K562 (cell line): ENCODE measurements around the gene HPN. TPM values are rescaled to one million over a fixed set of nuclear protein-coding genes. Genes with fewer than 3 reads are reported as not detected.

Source experiments
- ATAC-seq: fragments of 200-7000 bp; cut with Tn5 transposase; 3 replicates; pipeline ENCODE4 v1.9.1; 2020; ENCODE audit warnings: moderate library complexity
- BruUV-seq: library from RNA; stranded (reverse); fragments of 400-500 nt; replicated peaks from 2 replicates; lab custom pipeline; 2021; lab: Mats Ljungman, UMichigan
- CTCF ChIA-PET: fragments of 300-600 bp; formaldehyde crosslinking; extraction: SDS; loops from one replicate; lab custom pipeline; 2021; ENCODE audit warnings: low intra/inter-chr PET ratio; lab: Yijun Ruan, JAX
- POLR2A ChIA-PET: fragments of 300-600, 350-650 bp; sonication (Branson Sonifier 250); formaldehyde crosslinking; extraction: SDS; loops from one replicate; lab custom pipeline; 2021; ENCODE audit warnings: antibody characterized with exemption, inconsistent platforms; lab: Yijun Ruan, JAX
- DNase-seq, 4 experiments: peaks; one replicate each; pipeline versions ENCODE4 v3.0.0 to v3.0.0-alpha.2; 2011 to 2018; ENCODE audit warnings: low spot score in 3 of 4, mixed read lengths in 3 of 4; ENCODE audit errors: extremely low read depth in 1 of 4
- FAIRE-seq: peaks from 2 replicates; lab custom pipeline; 2011; peaks lifted over from hg19 to GRCh38; lab: Jason Lieb, UNC
- H2AFZ ChIP-seq: 2 replicates; pipeline ENCODE4 v1.6.0; 2011; ENCODE audit warnings: low read depth, low read length, control low read depth, inconsistent platforms
- H3K27ac ChIP-seq: fragments of 200-600 bp; 3 replicates; pipeline ENCODE4 v1.8.0; 2011; ENCODE audit warnings: low read depth, mild to moderate bottlenecking, control low read depth, inconsistent platforms, low read length, moderate library complexity, mixed read lengths; ENCODE audit errors: extremely low read depth
- H3K27me3 ChIP-seq, 2 experiments: fragments of 300-600 bp in 1 of 2; 2 replicates in 1 of 2; 3 replicates in 1 of 2; pipeline versions ENCODE4 v1.6.0 to v1.8.0; 2011; ENCODE audit warnings: inconsistent platforms in 2 of 2, low read length in 2 of 2, mild to moderate bottlenecking in 1 of 2, mixed read lengths in 1 of 2, moderate library complexity in 1 of 2; ENCODE audit not compliant: control insufficient read depth in 2 of 2, insufficient read depth in 2 of 2
- H3K36me3 ChIP-seq: fragments of 300-600 bp; 3 replicates; pipeline ENCODE4 v1.8.0; 2011; ENCODE audit warnings: mild to moderate bottlenecking, low read length, inconsistent platforms; ENCODE audit not compliant: control insufficient read depth, insufficient read depth
- H3K4me1 ChIP-seq, 2 experiments: fragments of 200-600 bp in 1 of 2; replicated peaks in 1 of 2; 2 replicates in 1 of 2; 3 replicates in 1 of 2; pipeline versions ENCODE4 v1.5.1 to v1.8.0; 2011; ENCODE audit warnings: inconsistent platforms in 2 of 2, low read length in 2 of 2, mild to moderate bottlenecking in 1 of 2, mixed read lengths in 1 of 2, moderate library complexity in 1 of 2; ENCODE audit not compliant: control insufficient read depth in 2 of 2, insufficient read depth in 2 of 2
- H3K4me2 ChIP-seq: 2 replicates; pipeline ENCODE4 v1.6.1; 2011; ENCODE audit warnings: low read length, control low read depth, inconsistent platforms, mixed read lengths; ENCODE audit not compliant: insufficient read depth
- H3K4me3 ChIP-seq: fragments of 200-600 bp; sonication (generic), shearing (Covaris generic); 2 replicates; pipeline ENCODE4 v1.5.1; 2016; ENCODE audit warnings: control low read depth, inconsistent platforms
- H3K79me2 ChIP-seq: fragments of 200-600 bp; 3 replicates; pipeline ENCODE4 v1.8.0; 2011; ENCODE audit warnings: low read length, inconsistent platforms; ENCODE audit not compliant: control insufficient read depth, insufficient read depth
- H3K9ac ChIP-seq, 2 experiments: 2 replicates each; pipeline versions ENCODE4 v1.6.0 to v1.6.1; 2011; ENCODE audit warnings: low read depth in 2 of 2, low read length in 2 of 2, control low read depth in 1 of 2, inconsistent platforms in 1 of 2, mild to moderate bottlenecking in 1 of 2, mixed read lengths in 1 of 2; ENCODE audit not compliant: insufficient read depth in 1 of 2
- H3K9me1 ChIP-seq: one replicate; pipeline ENCODE4 v1.6.0; 2011; ENCODE audit warnings: inconsistent platforms, mild to moderate bottlenecking, low read length, moderate library complexity; ENCODE audit not compliant: control insufficient read depth, insufficient read depth
- H3K9me3 ChIP-seq: replicated peaks from 2 replicates; pipeline ENCODE4 v1.5.1; 2011; ENCODE audit warnings: low read depth, low read length, inconsistent platforms; ENCODE audit not compliant: control insufficient read depth, insufficient read depth
- H4K20me1 ChIP-seq: replicated peaks from 2 replicates; pipeline ENCODE4 v1.6.1; 2011; ENCODE audit warnings: low read length, inconsistent platforms, mixed read lengths; ENCODE audit not compliant: control insufficient read depth, insufficient read depth
- ATF1 ChIP-seq, 2 experiments: fragments of 450-650 bp in 1 of 2; IDR thresholded peaks; 2 replicates each; pipeline ENCODE4 v1.6.1; 2016; ENCODE audit warnings: missing compliant biosample characterization in 1 of 2, missing genetic modification characterization in 1 of 2
- ATF3 ChIP-seq, 2 experiments: fragments of 450-650 bp in 1 of 2; sonication (generic) in 1 of 2; formaldehyde crosslinking in 1 of 2; IDR thresholded peaks in 1 of 2; conservative IDR thresholded peaks in 1 of 2; 2 replicates each; pipeline versions ENCODE4 v1.6.1 to v1.8.1; 2016 to 2023; ENCODE audit warnings: mild to moderate bottlenecking in 2 of 2, moderate library complexity in 2 of 2, inconsistent platforms in 1 of 2, missing genetic modification reagents in 1 of 2
- ATF7 ChIP-seq: fragments of 450-650 bp; IDR thresholded peaks from 2 replicates; pipeline ENCODE4 v1.7.1; 2014; ENCODE audit warnings: mild to moderate bottlenecking, moderate library complexity
- BCOR ChIP-seq: fragments of 450-650 bp; IDR thresholded peaks from 2 replicates; pipeline ENCODE4 v1.6.1; 2016
- CREB3L1 ChIP-seq: fragments of 450-650 bp; IDR thresholded peaks from 2 replicates; pipeline ENCODE4 v1.6.1; 2014; ENCODE audit warnings: low read depth, mild to moderate bottlenecking, moderate library complexity, borderline replicate concordance
- CREM ChIP-seq: IDR thresholded peaks from 2 replicates; pipeline ENCODE4 v1.6.1; 2014; ENCODE audit warnings: antibody characterized with exemption, low read depth
- ZNF224 ChIP-seq: sonication (generic); formaldehyde crosslinking; IDR thresholded peaks from 2 replicates; pipeline ENCODE4 v1.8.0; 2022; ENCODE audit warnings: mild to moderate bottlenecking, missing genetic modification reagents
- WGBS: fragments of 100-300 bp; shearing (Covaris generic); methylation state at CpG from one replicate; pipeline ENCODE4 v1.1.6; 2016; ENCODE audit warnings: low coverage, mixed read lengths; ENCODE audit not compliant: insufficient coverage; ENCODE audit errors: missing lambda C conversion rate; 5-methylcytosine and 5-hydroxymethylcytosine counted together
- in situ Hi-C: fragments of 300-500 bp; cut with MboI; formaldehyde crosslinking; loops from 4 replicates; pipeline ENCODE4 v1.15.0; 2018; ENCODE audit warnings: inconsistent platforms, mixed read lengths
- intact Hi-C: fragments of 100-400 bp; cut with micrococcal nuclease; formaldehyde crosslinking; loops from 2 replicates; pipeline ENCODE4 v1.14.2; 2022
- polyA plus RNA-seq, 8 experiments: library from polyadenylated mRNA; depleted of rRNA in 4 of 8; stranded (reverse) in 5 of 8; unstranded in 3 of 8; fragments of >200 nt; fragmentation: Nextera tagmentation in 2 of 8; fragmentation: Illumina TruSeq in 1 of 8; extraction: Ambion mirVana in 2 of 8; extraction: Trizol in 1 of 8; gene quantifications; 2 replicates each; pipeline versions ENCODE4 v1.2.1 to v1.2.3, GENCODE V29; 2011 to 2014; ENCODE audit warnings: inconsistent platforms in 1 of 8, missing spikeins in 1 of 8
- total RNA-seq, 7 experiments: library from RNA; depleted of rRNA in 6 of 7; stranded (reverse); fragments of >200 nt in 6 of 7; fragmentation: Illumina TruSeq in 2 of 7; extraction: Trizol in 2 of 7; gene quantifications; 2 replicates each; pipeline versions ENCODE4 v1.2.1 to v1.2.3, GENCODE V29; 2011 to 2021; ENCODE audit warnings: low replicate concordance in 1 of 7
- TF ChIP-seq, protein P1 (sequence below): fragments of 200-800 bp; sonication (Bioruptor generic); IDR thresholded peaks from 2 replicates; pipeline ENCODE4 v1.6.1; 2017; ENCODE audit warnings: missing genetic modification characterization, missing compliant biosample characterization
- TF ChIP-seq, protein P2 (sequence below): fragments of 450-650 bp; IDR thresholded peaks from 2 replicates; pipeline ENCODE4 v1.6.1; 2017; ENCODE audit warnings: antibody characterized with exemption, mild to moderate bottlenecking

The HPN gene
- total and polyA plus RNA-seq, 9 of the 15 experiments (the other 6 are each of a cell fraction or from before 2014, with no cell fraction given), result 0.10 to 0.20 TPM; not detected in 7

DNA sequence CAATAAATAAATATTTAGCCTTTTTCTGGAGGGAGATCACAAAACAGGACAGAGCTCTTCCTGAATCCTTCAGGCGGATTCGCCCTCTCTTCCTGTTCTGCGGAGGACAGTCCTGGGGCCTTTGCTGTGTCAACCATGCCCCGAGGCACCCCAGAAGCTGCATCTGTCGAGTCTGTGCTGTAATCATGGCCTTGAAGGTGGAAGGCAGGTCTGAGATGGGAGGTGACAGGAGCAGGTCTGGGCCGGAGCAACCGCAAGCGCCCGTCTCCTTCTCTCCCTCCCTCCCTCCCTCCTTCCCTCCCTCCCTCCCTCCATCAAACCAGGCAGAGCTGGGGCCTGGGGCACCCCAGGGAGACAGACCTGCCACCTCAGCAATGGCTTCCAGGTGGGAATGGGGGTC is 69.5 kb downstream of the HPN start (continued):
- TF ChIP-seq, protein P1, sequence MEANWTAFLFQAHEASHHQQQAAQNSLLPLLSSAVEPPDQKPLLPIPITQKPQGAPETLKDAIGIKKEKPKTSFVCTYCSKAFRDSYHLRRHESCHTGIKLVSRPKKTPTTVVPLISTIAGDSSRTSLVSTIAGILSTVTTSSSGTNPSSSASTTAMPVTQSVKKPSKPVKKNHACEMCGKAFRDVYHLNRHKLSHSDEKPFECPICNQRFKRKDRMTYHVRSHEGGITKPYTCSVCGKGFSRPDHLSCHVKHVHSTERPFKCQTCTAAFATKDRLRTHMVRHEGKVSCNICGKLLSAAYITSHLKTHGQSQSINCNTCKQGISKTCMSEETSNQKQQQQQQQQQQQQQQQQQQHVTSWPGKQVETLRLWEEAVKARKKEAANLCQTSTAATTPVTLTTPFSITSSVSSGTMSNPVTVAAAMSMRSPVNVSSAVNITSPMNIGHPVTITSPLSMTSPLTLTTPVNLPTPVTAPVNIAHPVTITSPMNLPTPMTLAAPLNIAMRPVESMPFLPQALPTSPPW (CRISPR knock-in tag), result 0 out of 2 replicates have a peak, but pooled peaks have one; percentile 16
- TF ChIP-seq CREB3L1, result no peak
- TF ChIP-seq BCOR, result no peak

GRCh38 chr19:35112995-35113688 is 71.6 kb downstream of the HPN start:
- Histone ChIP-seq H3K4me2 (no peak overlapping the region), H3K27me3 (peaks cover 0 to 21% of the 10 kb centered on the region in 2 experiments; a peak in 4 of 5 replicates), H3K9me3 (no peaks in the 10 kb centered on the region), H3K4me3 (no peak overlapping the region), H3K79me2 (no peaks in the 10 kb centered on the region), H4K20me1 (no peaks in the 10 kb centered on the region), H3K36me3 (no peaks in the 10 kb centered on the region), H3K9me1 (no peaks in the 10 kb centered on the region), H3K9ac (peak overlapping the region in 1 of 2 experiments; percentile 62; a peak in 1 of 4 replicates), H2AFZ (0 out of 2 replicates have a peak overlapping the region, but pooled peaks have one; percentile 19), H3K27ac (no peak overlapping the region), H3K4me1 (peaks cover 12 to 54% of the 10 kb centered on the region in 2 experiments; a peak in 4 of 5 replicates)
- no peak for ATAC-seq
- BruUV-seq, result no TSS peak
- WGBS, result 53% methylated on average over 14 of the region's 15 CpGs
- ChIA-PET CTCF (interaction anchor here (2.0 kb wide), 1 partner anchor 22 kb away, joined by 8 read pairs; the partner anchor contains the start of gene LGI4), POLR2A (interaction anchor here (0.7 kb wide), 1 partner anchor 45 kb away, joined by 4 read pairs; no protein-coding TSS in a partner anchor)
- no peak for DNase-seq
- no peak for TF ChIP-seq ZNF224 (CRISPR knock-in tag)
- TF ChIP-seq CREM, result peak; percentile 34; the same call in 1 of the 2 replicates
- peak; percentile 44; the same call in 1 of the 2 replicates for TF ChIP-seq ATF7
- TF ChIP-seq ATF1 (CRISPR knock-in tag; IDR thresholded peaks at IDR 0.05), result no peak
- TF ChIP-seq ATF1 (tag; IDR thresholded peaks at IDR 0.05), result peak; percentile 59; the same call in 1 of the 2 replicates
- TF ChIP-seq, protein P2, sequence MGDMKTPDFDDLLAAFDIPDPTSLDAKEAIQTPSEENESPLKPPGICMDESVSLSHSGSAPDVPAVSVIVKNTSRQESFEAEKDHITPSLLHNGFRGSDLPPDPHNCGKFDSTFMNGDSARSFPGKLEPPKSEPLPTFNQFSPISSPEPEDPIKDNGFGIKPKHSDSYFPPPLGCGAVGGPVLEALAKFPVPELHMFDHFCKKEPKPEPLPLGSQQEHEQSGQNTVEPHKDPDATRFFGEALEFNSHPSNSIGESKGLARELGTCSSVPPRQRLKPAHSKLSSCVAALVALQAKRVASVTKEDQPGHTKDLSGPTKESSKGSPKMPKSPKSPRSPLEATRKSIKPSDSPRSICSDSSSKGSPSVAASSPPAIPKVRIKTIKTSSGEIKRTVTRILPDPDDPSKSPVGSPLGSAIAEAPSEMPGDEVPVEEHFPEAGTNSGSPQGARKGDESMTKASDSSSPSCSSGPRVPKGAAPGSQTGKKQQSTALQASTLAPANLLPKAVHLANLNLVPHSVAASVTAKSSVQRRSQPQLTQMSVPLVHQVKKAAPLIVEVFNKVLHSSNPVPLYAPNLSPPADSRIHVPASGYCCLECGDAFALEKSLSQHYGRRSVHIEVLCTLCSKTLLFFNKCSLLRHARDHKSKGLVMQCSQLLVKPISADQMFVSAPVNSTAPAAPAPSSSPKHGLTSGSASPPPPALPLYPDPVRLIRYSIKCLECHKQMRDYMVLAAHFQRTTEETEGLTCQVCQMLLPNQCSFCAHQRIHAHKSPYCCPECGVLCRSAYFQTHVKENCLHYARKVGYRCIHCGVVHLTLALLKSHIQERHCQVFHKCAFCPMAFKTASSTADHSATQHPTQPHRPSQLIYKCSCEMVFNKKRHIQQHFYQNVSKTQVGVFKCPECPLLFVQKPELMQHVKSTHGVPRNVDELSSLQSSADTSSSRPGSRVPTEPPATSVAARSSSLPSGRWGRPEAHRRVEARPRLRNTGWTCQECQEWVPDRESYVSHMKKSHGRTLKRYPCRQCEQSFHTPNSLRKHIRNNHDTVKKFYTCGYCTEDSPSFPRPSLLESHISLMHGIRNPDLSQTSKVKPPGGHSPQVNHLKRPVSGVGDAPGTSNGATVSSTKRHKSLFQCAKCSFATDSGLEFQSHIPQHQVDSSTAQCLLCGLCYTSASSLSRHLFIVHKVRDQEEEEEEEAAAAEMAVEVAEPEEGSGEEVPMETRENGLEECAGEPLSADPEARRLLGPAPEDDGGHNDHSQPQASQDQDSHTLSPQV, result no peak
- TF ChIP-seq ATF3 (IDR thresholded peaks at IDR 0.05), result peak; percentile 74
- no peak for TF ChIP-seq ATF3 (CRISPR knock-in tag; conservative IDR thresholded peaks at IDR 0.05)
- FAIRE-seq, result peak; percentile 52
- intact Hi-C loops, result no loop called here
- in situ Hi-C loops, result no loop called here
